Measurements from ENCODE around the gene AFP.

DNA sequence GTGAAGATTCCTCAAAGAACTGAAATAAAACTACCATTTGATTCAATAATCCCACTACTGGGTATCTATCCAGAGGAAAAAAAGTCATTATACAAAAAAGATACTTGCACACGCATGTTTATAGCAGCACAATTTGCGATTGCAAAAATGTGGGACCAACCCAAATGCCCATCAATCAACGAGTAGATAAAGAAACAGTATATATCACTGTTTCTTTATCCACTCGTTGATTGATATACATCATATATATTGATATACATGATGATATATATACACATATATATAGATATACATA lies 13.6 kb upstream of the AFP start:
- TF ChIP-seq POLR2A (IDR thresholded peaks at IDR 0.05; ENCODE audit: low read depth, low read length): no peak
- TF ChIP-seq TAF1 (IDR thresholded peaks at IDR 0.05; ENCODE audit: borderline replicate concordance, low read depth, low read length): no peak
- TF ChIP-seq POLR2AphosphoS5 (IDR thresholded peaks at IDR 0.05; ENCODE audit: low read depth, low read length): no peak
